Left ventricle myocardium superior (tissue), 1 donor: Measurements from ENCODE around the gene CACNB1. TPM values are rescaled to one million over a fixed set of nuclear protein-coding genes. Genes with fewer than 3 reads are reported as not detected.

Experiments
- ATAC-seq: fragments of 200-7000 bp; cut with Tn5 transposase; one replicate; pipeline ENCODE4 v1.9.1; 2020; ENCODE audit warnings: mild to moderate bottlenecking, moderate library complexity
- DNase-seq: peaks from one replicate; pipeline ENCODE4 v3.0.0-alpha.2; 2020
- intact Hi-C: fragments of 100-400 bp; cut with micrococcal nuclease; formaldehyde crosslinking; loops from one replicate; pipeline ENCODE4 v1.11.0; 2022
- total RNA-seq: library from RNA; stranded (reverse); fragmentation: NEBNext Ultra II Directional; extraction: Animal tissue kit (Norgen Biotek cat#: 25700); gene quantifications from one replicate; pipeline ENCODE4 v1.2.1, GENCODE V29; 2021
- donor health status: DM: no; HTN: yes; CAD: no; lungs with severe emphysema.

Gene CACNB1
- total RNA-seq, 1 donor from 2014 or later: 5.7 TPM

- DNase-seq (peak; percentile 84), ATAC-seq (peak; percentile 84)
- intact Hi-C loops: no loop called here
These were observed 12.0 kb upstream of the CACNB1 start for GRCh38 chr17:39209317-39210092.

GRCh38 chr17:39208893-39209292 lies 11.4 kb upstream of the CACNB1 start:
- DNase-seq: peak; percentile 61
- ATAC-seq: peak; percentile 8
- intact Hi-C loops: no loop called here

GRCh38 chr17:39208136-39208535 lies 10.7 kb upstream of the CACNB1 start:
- DNase-seq (no peak), ATAC-seq (no peak)
- intact Hi-C loops: no loop called here

GRCh38 chr17:39205112-39205526 lies 7.7 kb upstream of the CACNB1 start:
- intact Hi-C loops: no loop called here
- no peak for ATAC-seq
- DNase-seq: no peak

- ATAC-seq (no peak), DNase-seq (no peak)
- intact Hi-C loops: no loop called here
These were observed 6.8 kb upstream of the CACNB1 start for GRCh38 chr17:39204245-39204644.

GRCh38 chr17:39200957-39201510 lies 3.6 kb upstream of the CACNB1 start:
- DNase-seq: no peak
- no peak for ATAC-seq
- intact Hi-C loops: no loop called here

- DNase-seq (peak; percentile 86), ATAC-seq (peak; percentile 75)
- intact Hi-C loops: no loop called here
These were observed 2.8 kb upstream of the CACNB1 start, which contains the start of gene RPL19 for GRCh38 chr17:39200070-39200879. RPL19 (plus strand) TSS chr17:39200283; CDS start chr17:39200345, 62 bp downstream.

GRCh38 chr17:39199820-39200069 lies 2.3 kb upstream of the CACNB1 start:
- intact Hi-C loops: no loop called here

GRCh38 chr17:39198186-39198566 lies 707 bp upstream of the CACNB1 start:
- no peak for ATAC-seq
- intact Hi-C loops: no loop called here
- DNase-seq: no peak

More at GRCh38 chr17:39199820-39200069, 2.3 kb upstream of the CACNB1 start:
- peak; percentile 88 for DNase-seq
- peak; percentile 82 for ATAC-seq

GRCh38 chr17:39196808-39197291 lies 619 bp downstream of the CACNB1 start:
- ATAC-seq (no peak), DNase-seq (no peak)
- intact Hi-C loops: no loop called here

- no peak for ATAC-seq
- intact Hi-C loops: no loop called here
- no peak for DNase-seq
These were observed 1.1 kb downstream of the CACNB1 start for GRCh38 chr17:39196241-39196807.

- DNase-seq (no peak), ATAC-seq (no peak)
- intact Hi-C loops: no loop called here
These were observed 1.8 kb downstream of the CACNB1 start for GRCh38 chr17:39195568-39196160.

- DNase-seq (no peak), ATAC-seq (no peak)
- intact Hi-C loops: no loop called here
These were observed 2.4 kb downstream of the CACNB1 start for GRCh38 chr17:39194985-39195524.

GRCh38 chr17:39194089-39194984 lies 3.1 kb downstream of the CACNB1 start:
- DNase-seq: peak; percentile 78
- peak; percentile 53 for ATAC-seq
- intact Hi-C loops: no loop called here

GRCh38 chr17:39193346-39193745 lies 4.1 kb downstream of the CACNB1 start:
- DNase-seq (no peak), ATAC-seq (no peak)
- intact Hi-C loops: no loop called here

GRCh38 chr17:39192901-39193300 lies 4.6 kb downstream of the CACNB1 start:
- no peak for DNase-seq
- intact Hi-C loops: no loop called here
- no peak for ATAC-seq

- ATAC-seq (no peak), DNase-seq (no peak)
- intact Hi-C loops: no loop called here
These were observed 5.5 kb downstream of the CACNB1 start for GRCh38 chr17:39191750-39192510.
